DND-41 (cell line): ENCODE results near the gene SLC16A3.

Source experiments
- EZH2 ChIP-seq: IDR thresholded peaks from 3 replicates; pipeline ENCODE4 v1.6.1; 2012; ENCODE audit warnings: borderline replicate concordance, low read depth, mild to moderate bottlenecking, moderate library complexity, low read length, inconsistent platforms; ENCODE audit not compliant: severe bottlenecking
- TF ChIP-seq, protein P1 (sequence below): IDR thresholded peaks from 2 replicates; pipeline ENCODE4 v1.5.1; 2012; ENCODE audit warnings: borderline replicate concordance, low read length, moderate library complexity, mild to moderate bottlenecking; ENCODE audit not compliant: poor library complexity, severe bottlenecking; ENCODE audit errors: extremely low read depth

- TF ChIP-seq, protein P1, sequence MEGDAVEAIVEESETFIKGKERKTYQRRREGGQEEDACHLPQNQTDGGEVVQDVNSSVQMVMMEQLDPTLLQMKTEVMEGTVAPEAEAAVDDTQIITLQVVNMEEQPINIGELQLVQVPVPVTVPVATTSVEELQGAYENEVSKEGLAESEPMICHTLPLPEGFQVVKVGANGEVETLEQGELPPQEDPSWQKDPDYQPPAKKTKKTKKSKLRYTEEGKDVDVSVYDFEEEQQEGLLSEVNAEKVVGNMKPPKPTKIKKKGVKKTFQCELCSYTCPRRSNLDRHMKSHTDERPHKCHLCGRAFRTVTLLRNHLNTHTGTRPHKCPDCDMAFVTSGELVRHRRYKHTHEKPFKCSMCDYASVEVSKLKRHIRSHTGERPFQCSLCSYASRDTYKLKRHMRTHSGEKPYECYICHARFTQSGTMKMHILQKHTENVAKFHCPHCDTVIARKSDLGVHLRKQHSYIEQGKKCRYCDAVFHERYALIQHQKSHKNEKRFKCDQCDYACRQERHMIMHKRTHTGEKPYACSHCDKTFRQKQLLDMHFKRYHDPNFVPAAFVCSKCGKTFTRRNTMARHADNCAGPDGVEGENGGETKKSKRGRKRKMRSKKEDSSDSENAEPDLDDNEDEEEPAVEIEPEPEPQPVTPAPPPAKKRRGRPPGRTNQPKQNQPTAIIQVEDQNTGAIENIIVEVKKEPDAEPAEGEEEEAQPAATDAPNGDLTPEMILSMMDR = no peak
- no peak for TF ChIP-seq EZH2
Observed at GRCh38 chr17:82234211-82235055, 5.6 kb downstream of the SLC16A3 start.
